GM19099 (cell line): ENCODE data around the gene CPNE5.

Experiments
- POLR2A ChIP-seq: IDR thresholded peaks from 3 replicates; pipeline ENCODE4 v1.6.1; 2011; ENCODE audit warnings: low read depth; ENCODE audit not compliant: insufficient read length; ENCODE audit errors: extremely low read depth

CPNE5 gene

GRCh38 chr6:36779227-36779626 is 60.0 kb downstream of the CPNE5 start:
- TF ChIP-seq POLR2A: no peak

GRCh38 chr6:36777801-36778200 is 61.4 kb downstream of the CPNE5 start:
- TF ChIP-seq POLR2A: no peak

- TF ChIP-seq POLR2A: no peak
Measured at GRCh38 chr6:36776167-36776566, 63.1 kb downstream of the CPNE5 start.

GRCh38 chr6:36774331-36774730 is 64.9 kb downstream of the CPNE5 start:
- no peak for TF ChIP-seq POLR2A

GRCh38 chr6:36772397-36772796 is 66.8 kb downstream of the CPNE5 start:
- no peak for TF ChIP-seq POLR2A

GRCh38 chr6:36771145-36771544 is 68.1 kb downstream of the CPNE5 start:
- no peak for TF ChIP-seq POLR2A

- no peak for TF ChIP-seq POLR2A
Measured at GRCh38 chr6:36769676-36770499, 69.4 kb downstream of the CPNE5 start.

- TF ChIP-seq POLR2A: no peak
Measured at GRCh38 chr6:36769183-36769675, 70.0 kb downstream of the CPNE5 start.

- no peak for TF ChIP-seq POLR2A
Measured at GRCh38 chr6:36766399-36766945, 72.8 kb downstream of the CPNE5 start.

- no peak for TF ChIP-seq POLR2A
Measured at GRCh38 chr6:36765594-36766398, 73.4 kb downstream of the CPNE5 start.

GRCh38 chr6:36765190-36765589 is 74.1 kb downstream of the CPNE5 start:
- TF ChIP-seq POLR2A: no peak

GRCh38 chr6:36762123-36762522 is 77.1 kb downstream of the CPNE5 start:
- no peak for TF ChIP-seq POLR2A

GRCh38 chr6:36760685-36761435 is 78.4 kb downstream of the CPNE5 start:
- no peak for TF ChIP-seq POLR2A

- no peak for TF ChIP-seq POLR2A
Measured at GRCh38 chr6:36759148-36759759, 80.0 kb downstream of the CPNE5 start.
